ENCODE measurements around the gene USP22.

DNA sequence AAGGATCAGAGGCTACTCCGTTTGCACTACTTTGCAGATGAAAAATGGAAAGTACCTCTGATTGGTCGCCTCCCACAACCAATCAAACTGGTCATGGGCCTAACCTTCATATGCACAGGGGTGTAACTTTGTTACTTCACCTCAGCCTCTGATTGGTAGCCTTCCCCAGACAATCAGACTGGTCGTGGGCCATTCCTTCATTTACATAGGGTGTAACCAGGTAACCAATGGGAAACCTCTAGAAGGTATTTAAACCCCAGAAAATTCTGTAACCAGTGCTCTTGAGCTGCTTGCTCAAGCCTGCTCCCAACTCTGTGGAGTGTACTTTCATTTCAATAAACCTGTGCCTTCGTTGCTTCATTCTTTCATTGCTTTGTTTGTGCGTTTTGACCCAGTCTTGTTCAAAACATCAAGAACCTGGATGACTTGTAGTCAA, 39.2 kb upstream of the USP22 start:
- TF ChIP-seq, protein P1, sequence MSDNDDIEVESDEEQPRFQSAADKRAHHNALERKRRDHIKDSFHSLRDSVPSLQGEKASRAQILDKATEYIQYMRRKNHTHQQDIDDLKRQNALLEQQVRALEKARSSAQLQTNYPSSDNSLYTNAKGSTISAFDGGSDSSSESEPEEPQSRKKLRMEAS (IDR thresholded peaks at IDR 0.05) = no peak
- TF ChIP-seq, protein P2, sequence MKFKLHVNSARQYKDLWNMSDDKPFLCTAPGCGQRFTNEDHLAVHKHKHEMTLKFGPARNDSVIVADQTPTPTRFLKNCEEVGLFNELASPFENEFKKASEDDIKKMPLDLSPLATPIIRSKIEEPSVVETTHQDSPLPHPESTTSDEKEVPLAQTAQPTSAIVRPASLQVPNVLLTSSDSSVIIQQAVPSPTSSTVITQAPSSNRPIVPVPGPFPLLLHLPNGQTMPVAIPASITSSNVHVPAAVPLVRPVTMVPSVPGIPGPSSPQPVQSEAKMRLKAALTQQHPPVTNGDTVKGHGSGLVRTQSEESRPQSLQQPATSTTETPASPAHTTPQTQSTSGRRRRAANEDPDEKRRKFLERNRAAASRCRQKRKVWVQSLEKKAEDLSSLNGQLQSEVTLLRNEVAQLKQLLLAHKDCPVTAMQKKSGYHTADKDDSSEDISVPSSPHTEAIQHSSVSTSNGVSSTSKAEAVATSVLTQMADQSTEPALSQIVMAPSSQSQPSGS (IDR thresholded peaks at IDR 0.05; ENCODE audit: low read length) = no peak
- TF ChIP-seq FOSL1 (IDR thresholded peaks at IDR 0.05; ENCODE audit: insufficient read depth, low read depth, low read length) (no peak), SP1 (IDR thresholded peaks at IDR 0.05; ENCODE audit: low read depth, low read length) (no peak), POLR2A (IDR thresholded peaks at IDR 0.05; ENCODE audit: control extremely low read depth in 1 of 2, low read depth in 2 of 2, low read length in 2 of 2) (no peak), RFX5 (IDR thresholded peaks at IDR 0.05; ENCODE audit: borderline replicate concordance, low read depth, low read length) (no peak), JUND (IDR thresholded peaks at IDR 0.05; ENCODE audit: low read length) (no peak), ZNF274 (IDR thresholded peaks at IDR 0.05; ENCODE audit: borderline replicate concordance, extremely low read depth, low read length) (no peak), RNF2 (IDR thresholded peaks at IDR 0.05; ENCODE audit: borderline replicate concordance, low read depth, low read length, missing control alignments, poor library complexity, severe bottlenecking) (no peak), EP300 (IDR thresholded peaks at IDR 0.05; ENCODE audit: borderline replicate concordance in 1 of 2, low read depth in 2 of 2, low read length in 2 of 2) (no peak)
- TF ChIP-seq, protein P3, sequence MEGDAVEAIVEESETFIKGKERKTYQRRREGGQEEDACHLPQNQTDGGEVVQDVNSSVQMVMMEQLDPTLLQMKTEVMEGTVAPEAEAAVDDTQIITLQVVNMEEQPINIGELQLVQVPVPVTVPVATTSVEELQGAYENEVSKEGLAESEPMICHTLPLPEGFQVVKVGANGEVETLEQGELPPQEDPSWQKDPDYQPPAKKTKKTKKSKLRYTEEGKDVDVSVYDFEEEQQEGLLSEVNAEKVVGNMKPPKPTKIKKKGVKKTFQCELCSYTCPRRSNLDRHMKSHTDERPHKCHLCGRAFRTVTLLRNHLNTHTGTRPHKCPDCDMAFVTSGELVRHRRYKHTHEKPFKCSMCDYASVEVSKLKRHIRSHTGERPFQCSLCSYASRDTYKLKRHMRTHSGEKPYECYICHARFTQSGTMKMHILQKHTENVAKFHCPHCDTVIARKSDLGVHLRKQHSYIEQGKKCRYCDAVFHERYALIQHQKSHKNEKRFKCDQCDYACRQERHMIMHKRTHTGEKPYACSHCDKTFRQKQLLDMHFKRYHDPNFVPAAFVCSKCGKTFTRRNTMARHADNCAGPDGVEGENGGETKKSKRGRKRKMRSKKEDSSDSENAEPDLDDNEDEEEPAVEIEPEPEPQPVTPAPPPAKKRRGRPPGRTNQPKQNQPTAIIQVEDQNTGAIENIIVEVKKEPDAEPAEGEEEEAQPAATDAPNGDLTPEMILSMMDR (IDR thresholded peaks at IDR 0.05; ENCODE audit: control extremely low read depth in 1 of 3, insufficient read depth in 1 of 3, low read depth in 1 of 3, low read length in 3 of 3) = no peak

Measured in H1 (cell line).